ENCODE data around the gene PDSS2. TPM values are rescaled to one million over a fixed set of nuclear protein-coding genes. Genes with fewer than 3 reads are reported as not detected.

PDSS2 gene
- total and polyA plus RNA-seq, 2 of the 8 experiments (the other 6 are each of a cell fraction or from before 2014, with no cell fraction given): 10.7 to 16.1 TPM

- TF ChIP-seq ZNF274 (IDR thresholded peaks at IDR 0.05; ENCODE audit: borderline replicate concordance, extremely low read depth, low read length) (no peak), SUZ12 (IDR thresholded peaks at IDR 0.05; ENCODE audit: low read length) (no peak), BCL11A (IDR thresholded peaks at IDR 0.05; ENCODE audit: low read depth in 2 of 2, low read length in 2 of 2) (no peak), RNF2 (IDR thresholded peaks at IDR 0.05; ENCODE audit: borderline replicate concordance, low read depth, low read length, missing control alignments, poor library complexity, severe bottlenecking) (no peak), TBP (IDR thresholded peaks at IDR 0.05; ENCODE audit: low read depth, low read length) (no peak)
These were observed 37.6 kb downstream of the PDSS2 start (continued) for GRCh38 chr6:107421696-107422256.
